H1 (cell line): ENCODE measurements around the gene CWC27. TPM values are rescaled to one million over a fixed set of nuclear protein-coding genes. Genes with fewer than 3 reads are reported as not detected.

Experiments
- CTCF ChIA-PET: fragments of 300-600 bp; sonication (Branson Sonifier 250); formaldehyde crosslinking; loops from one replicate; lab custom pipeline; 2021; ENCODE audit not compliant: partially characterized antibody; lab: Charles Lee
- POLR2A ChIA-PET: fragments of 300-600 bp; sonication (Branson Sonifier 250); formaldehyde crosslinking; loops from one replicate; lab custom pipeline; 2021; ENCODE audit warnings: inconsistent platforms; ENCODE audit not compliant: partially characterized antibody; lab: Charles Lee
- DNase-seq, 2 experiments: peaks; one replicate each; pipeline versions ENCODE4 v3.0.0 to v3.0.0-alpha.2; 2010 to 2022; ENCODE audit warnings: low spot score in 2 of 2, low read depth in 1 of 2, mixed read lengths in 1 of 2
- FAIRE-seq: peaks from 2 replicates; lab custom pipeline; 2011; peaks lifted over from hg19 to GRCh38; lab: Jason Lieb, UNC
- H2AFZ ChIP-seq: 2 replicates; pipeline ENCODE4 v1.8.1; 2012; ENCODE audit warnings: low read length, inconsistent platforms
- H2AK5ac ChIP-seq: 2 replicates; pipeline ENCODE4 v1.6.1; 2013; ENCODE audit warnings: low read depth, low read length
- H2BK120ac ChIP-seq: replicated peaks from 2 replicates; pipeline ENCODE3; 2013; ENCODE audit warnings: low read depth, low read length, inconsistent platforms
- H2BK12ac ChIP-seq: 2 replicates; pipeline ENCODE4 v1.6.1; 2013; ENCODE audit warnings: low read depth, low read length
- H2BK15ac ChIP-seq: 2 replicates; pipeline ENCODE4 v1.6.1; 2013; ENCODE audit warnings: low read length
- H2BK20ac ChIP-seq: 2 replicates; pipeline ENCODE4 v1.6.1; 2013; ENCODE audit warnings: low read length
- H2BK5ac ChIP-seq: 2 replicates; pipeline ENCODE4 v1.6.1; 2013; ENCODE audit warnings: low read depth, low read length
- H3K14ac ChIP-seq: 2 replicates; pipeline ENCODE4 v1.6.1; 2013; ENCODE audit warnings: inconsistent platforms; ENCODE audit not compliant: insufficient read length
- H3K18ac ChIP-seq: 2 replicates; pipeline ENCODE4 v1.6.1; 2013; ENCODE audit warnings: low read length; ENCODE audit errors: extremely low read depth
- H3K23ac ChIP-seq: 2 replicates; pipeline ENCODE4 v1.6.1; 2013; ENCODE audit warnings: inconsistent platforms; ENCODE audit not compliant: insufficient read length
- H3K23me2 ChIP-seq: 2 replicates; pipeline ENCODE4 v1.6.1; 2013; ENCODE audit warnings: low read depth, low read length
- H3K27ac ChIP-seq: 2 replicates; pipeline ENCODE4 v1.6.1; 2011; ENCODE audit warnings: low read depth, low read length, inconsistent platforms
- H3K27me3 ChIP-seq, 4 experiments: replicated peaks in 1 of 4; 1 replicate in 1 of 4; 2 replicates in 3 of 4; pipeline versions ENCODE4 v1.6.1 to v1.8.1; 2011 to 2013; ENCODE audit warnings: low read length in 3 of 4, mild to moderate bottlenecking in 3 of 4, inconsistent platforms in 2 of 4, mixed read lengths in 2 of 4, moderate library complexity in 1 of 4; ENCODE audit not compliant: control insufficient read depth in 3 of 4, insufficient read depth in 3 of 4; ENCODE audit errors: extremely low read depth in 1 of 4
- H3K36me3 ChIP-seq, 4 experiments: 2 replicates each; pipeline versions ENCODE4 v1.6.1 to v1.8.1; 2011 to 2013; ENCODE audit warnings: mild to moderate bottlenecking in 4 of 4, low read length in 3 of 4, moderate library complexity in 2 of 4, control low read depth in 1 of 4, inconsistent platforms in 1 of 4; ENCODE audit not compliant: insufficient read depth in 4 of 4, control insufficient read depth in 2 of 4
- H3K4ac ChIP-seq: replicated peaks from 2 replicates; pipeline ENCODE3; 2013; ENCODE audit warnings: low read length, low read depth, mixed read lengths, inconsistent platforms; ENCODE audit not compliant: insufficient read length
- H3K4me1 ChIP-seq, 4 experiments: replicated peaks in 1 of 4; 1 replicate in 1 of 4; 2 replicates in 3 of 4; pipeline versions ENCODE4 v1.6.1 to v1.8.1; 2011 to 2013; ENCODE audit warnings: low read length in 3 of 4, inconsistent platforms in 2 of 4, mixed read lengths in 1 of 4; ENCODE audit not compliant: insufficient read depth in 4 of 4, control insufficient read depth in 3 of 4
- H3K4me2 ChIP-seq, 2 experiments: 2 replicates each; pipeline versions ENCODE4 v1.6.1 to v1.8.1; 2011 to 2013; ENCODE audit warnings: low read depth in 2 of 2, low read length in 2 of 2, control low read depth in 1 of 2, inconsistent platforms in 1 of 2, mild to moderate bottlenecking in 1 of 2; ENCODE audit not compliant: insufficient read depth in 1 of 2
- H3K4me3 ChIP-seq, 4 experiments: fragments of 200-600, 300-600 bp in 1 of 4; sonication (generic), shearing (Covaris generic), sonication (Bioruptor Twin) in 1 of 4; 2 replicates each; pipeline versions ENCODE4 v1.5.1 to v1.8.1; 2011 to 2016; ENCODE audit warnings: low read length in 4 of 4, low read depth in 3 of 4, control low read depth in 2 of 4, inconsistent platforms in 2 of 4, mild to moderate bottlenecking in 2 of 4, mixed read lengths in 1 of 4, moderate library complexity in 1 of 4; ENCODE audit not compliant: insufficient read depth in 2 of 4; ENCODE audit errors: extremely low read depth in 1 of 4
- H3K56ac ChIP-seq: replicated peaks from 2 replicates; pipeline ENCODE3; 2013; ENCODE audit warnings: low read depth, mild to moderate bottlenecking, mixed read lengths, low read length, inconsistent platforms; ENCODE audit not compliant: insufficient read length
- H3K79me1 ChIP-seq: 2 replicates; pipeline ENCODE4 v1.6.1; 2013; ENCODE audit warnings: low read depth, low read length, control low read depth
- H3K79me2 ChIP-seq, 2 experiments: 2 replicates each; pipeline versions ENCODE4 v1.6.1 to v1.8.1; 2012 to 2013; ENCODE audit warnings: low read length in 2 of 2, mild to moderate bottlenecking in 2 of 2, inconsistent platforms in 1 of 2; ENCODE audit not compliant: insufficient read depth in 2 of 2, control insufficient read depth in 1 of 2
- H3K9ac ChIP-seq, 4 experiments: replicated peaks in 1 of 4; 1 replicate in 1 of 4; 2 replicates in 3 of 4; pipeline versions ENCODE4 v1.6.1 to v1.8.1; 2011 to 2013; ENCODE audit warnings: low read depth in 3 of 4, low read length in 3 of 4, control low read depth in 2 of 4, mild to moderate bottlenecking in 2 of 4, moderate library complexity in 2 of 4, inconsistent platforms in 1 of 4; ENCODE audit errors: extremely low read depth in 1 of 4
- H3K9me3 ChIP-seq, 2 experiments: 2 replicates each; pipeline versions ENCODE4 v1.6.1 to v1.8.1; 2012 to 2013; ENCODE audit warnings: mild to moderate bottlenecking in 2 of 2, moderate library complexity in 2 of 2, control low read depth in 1 of 2, inconsistent platforms in 1 of 2, low read depth in 1 of 2, low read length in 1 of 2, mixed read lengths in 1 of 2; ENCODE audit not compliant: insufficient read depth in 2 of 2
- H4K20me1 ChIP-seq, 2 experiments: replicated peaks in 1 of 2; 2 replicates each; pipeline versions ENCODE3 to v1.8.1; 2011 to 2013; ENCODE audit warnings: inconsistent platforms in 2 of 2, low read length in 2 of 2, mild to moderate bottlenecking in 1 of 2; ENCODE audit not compliant: insufficient read depth in 2 of 2, control insufficient read depth in 1 of 2
- H4K5ac ChIP-seq: 2 replicates; pipeline ENCODE4 v1.6.1; 2013; ENCODE audit warnings: low read length, low read depth, mixed read lengths, inconsistent platforms; ENCODE audit not compliant: insufficient read length
- H4K8ac ChIP-seq: 2 replicates; pipeline ENCODE4 v1.8.0; 2013; ENCODE audit warnings: mild to moderate bottlenecking, moderate library complexity, low read length, inconsistent platforms; ENCODE audit not compliant: insufficient read depth; ENCODE audit errors: extremely low read depth
- H4K91ac ChIP-seq: replicated peaks from 2 replicates; pipeline ENCODE3; 2013; ENCODE audit warnings: low read length, mixed read lengths, inconsistent platforms; ENCODE audit not compliant: insufficient read length
- WGBS, 2 experiments: shearing (Covaris generic) in 1 of 2; methylation state at CpG; one replicate each; pipeline versions ENCODE4 v1.1.6 to v1.1.7; 2013 to 2015; ENCODE audit warnings: low lambda C conversion rate in 2 of 2, mixed read lengths in 2 of 2, inconsistent platforms in 1 of 2, low coverage in 1 of 2, missing lambda C conversion rate in 1 of 2; ENCODE audit not compliant: insufficient replicate concordance in 2 of 2, insufficient coverage in 1 of 2, insufficient read length in 1 of 2; ENCODE audit errors: extremely low coverage in 1 of 2, missing lambda C conversion rate in 1 of 2; 5-methylcytosine and 5-hydroxymethylcytosine counted together
- polyA plus RNA-seq, 7 experiments: library from polyadenylated mRNA; depleted of rRNA in 3 of 7; stranded (reverse) in 5 of 7; unstranded in 2 of 7; fragments of >200 nt in 5 of 7; fragments of 200-250 nt in 2 of 7; gene quantifications; 1 replicate in 5 of 7; 2 replicates in 1 of 7; 4 replicates in 1 of 7; pipeline versions ENCODE4 v1.2.1 to v1.2.3, GENCODE V29; 2011 to 2013; ENCODE audit warnings: missing spikeins in 2 of 7, mixed read lengths in 2 of 7
- total RNA-seq: library from RNA; stranded (reverse); fragmentation: NEBNext Ultra II Directional; extraction: Animal tissue kit (Norgen Biotek cat#: 25700); gene quantifications from 2 replicates; pipeline ENCODE4 v1.2.1, GENCODE V29; 2021
- TF ChIP-seq, protein P1 (sequence below): IDR thresholded peaks from 2 replicates; pipeline ENCODE4 v1.6.1; 2011; ENCODE audit warnings: low read depth, mild to moderate bottlenecking, low read length; ENCODE audit not compliant: insufficient read depth

Gene CWC27
- total and polyA plus RNA-seq, 2 of the 8 experiments (the other 6 are each of a cell fraction or from before 2014, with no cell fraction given) = 24.9 to 43.4 TPM

DNA sequence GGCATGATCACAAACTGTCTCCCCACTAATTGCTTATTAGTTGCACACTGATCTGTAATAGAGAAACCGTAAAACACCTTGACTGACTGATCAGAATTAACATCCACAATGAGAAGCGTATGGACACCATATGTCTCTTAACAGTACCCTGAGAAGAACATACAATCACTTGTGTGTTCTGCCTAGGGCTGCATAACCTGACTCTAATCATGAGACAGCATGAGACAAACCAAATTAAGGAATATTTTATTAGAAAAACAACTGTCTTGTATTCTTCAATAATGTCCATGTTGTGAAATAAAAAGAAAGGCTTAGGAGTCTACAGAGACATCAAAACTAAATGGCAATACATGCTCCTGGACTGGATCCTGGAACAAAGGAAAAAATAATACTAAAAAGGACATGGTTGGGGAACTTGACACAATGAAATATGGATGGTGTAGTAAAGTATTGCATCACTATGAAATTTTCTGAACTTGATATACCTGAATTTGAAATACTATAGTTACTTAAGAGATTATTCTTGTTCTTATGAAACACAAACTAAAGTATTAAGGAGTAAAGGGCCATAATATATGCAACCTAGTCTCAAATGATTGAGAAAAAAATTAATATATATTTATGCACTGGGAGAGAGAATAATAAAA, 162.1 kb downstream of the CWC27 start:
- POLR2A ChIA-PET = no interaction called here
- no peak for DNase-seq
- no peaks in the 10 kb centered on the region for H3K36me3 ChIP-seq
- TF ChIP-seq, protein P1, sequence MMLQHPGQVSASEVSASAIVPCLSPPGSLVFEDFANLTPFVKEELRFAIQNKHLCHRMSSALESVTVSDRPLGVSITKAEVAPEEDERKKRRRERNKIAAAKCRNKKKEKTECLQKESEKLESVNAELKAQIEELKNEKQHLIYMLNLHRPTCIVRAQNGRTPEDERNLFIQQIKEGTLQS = no peak

More for the DNA sequence above, 162.1 kb downstream of the CWC27 start:
- Histone ChIP-seq H3K9me3 (no peaks in the 10 kb centered on the region), H3K4me1 (no peaks in the 10 kb centered on the region), H4K8ac (no peak overlapping the region), H4K5ac (no peak overlapping the region), H2BK15ac (no peak overlapping the region), H2BK120ac (no peak overlapping the region), H3K27me3 (no peaks in the 10 kb centered on the region), H3K14ac (no peak overlapping the region), H3K79me2 (no peaks in the 10 kb centered on the region), H3K4me3 (no peak overlapping the region), H3K18ac (no peak overlapping the region), H3K23me2 (no peaks in the 10 kb centered on the region), H2BK20ac (no peak overlapping the region), H4K20me1 (no peaks in the 10 kb centered on the region), H2BK12ac (no peak overlapping the region), H2AFZ (no peak overlapping the region), H3K9ac (no peak overlapping the region), H3K4ac (no peak overlapping the region), H2BK5ac (no peak overlapping the region), H2AK5ac (no peak overlapping the region), H3K79me1 (no peaks in the 10 kb centered on the region), H3K27ac (no peak overlapping the region), H3K56ac (no peak overlapping the region), H3K4me2 (no peak overlapping the region), H3K23ac (no peak overlapping the region), H4K91ac (no peak overlapping the region)
- WGBS, 2 experiments = 98% methylated on average over 2 of the region's 2 CpGs; no CpG with 5 or more reads in 1 of the 2 experiments
- CTCF ChIA-PET = no interaction called here
- no peak for FAIRE-seq
